HG02759 (cell line): ENCODE data around the gene PARD3B.
"Not testable (repeated sequence)": the region's sequence is repeated elsewhere in the genome, so short reads cannot be mapped to it uniquely, and the experiment has no call there.

Source experiments
- ATAC-seq: cut with Tn5 transposase; IDR thresholded peaks from one replicate; pipeline ENCODE4 v1.9.1; 2021; ENCODE audit warnings: mild to moderate bottlenecking, moderate library complexity; ENCODE audit not compliant: unreplicated experiment

PARD3B gene

DNA sequence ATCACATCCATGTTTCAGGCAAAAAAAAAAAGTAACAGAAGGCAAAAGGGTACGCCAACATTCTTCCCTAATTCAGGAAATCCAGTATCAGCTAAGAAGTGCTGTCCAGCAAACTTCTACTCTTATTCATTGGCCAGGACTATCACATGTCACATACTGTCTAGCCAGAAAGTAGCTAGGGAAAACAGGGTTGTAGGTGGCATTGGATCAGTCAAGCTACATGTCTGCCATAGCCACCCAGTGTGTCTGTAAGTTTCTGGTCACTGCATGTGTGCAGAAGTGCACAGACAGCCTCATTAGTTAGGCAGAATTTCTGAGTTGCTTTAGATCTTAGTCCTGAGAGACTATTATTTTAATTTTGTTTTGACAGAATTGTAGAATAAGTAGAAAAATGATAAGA lies 671.7 kb downstream of the PARD3B start:
- ATAC-seq: no peak

GRCh38 chr2:205218056-205218455 lies 672.8 kb downstream of the PARD3B start:
- no peak for ATAC-seq

DNA sequence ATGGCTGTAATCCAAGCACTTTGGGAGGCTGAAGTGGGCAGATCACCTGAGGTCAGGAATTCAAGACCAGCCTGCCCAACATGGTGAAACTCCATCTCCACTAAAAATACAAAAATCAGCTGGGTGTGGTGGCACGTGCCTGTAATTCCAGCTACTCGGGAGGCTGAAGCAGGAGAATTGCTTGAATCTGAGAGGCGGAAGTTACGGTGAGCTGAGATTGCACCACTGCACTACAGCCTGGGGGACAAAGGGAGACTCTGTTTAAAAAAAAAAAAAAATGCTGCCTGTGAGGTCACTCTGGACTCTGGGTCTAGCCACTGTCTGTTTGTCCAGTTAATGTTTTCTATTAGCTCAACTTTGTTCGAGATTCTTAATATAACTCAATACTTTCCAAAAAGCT lies 673.5 kb downstream of the PARD3B start:
- not testable (repeated sequence) for ATAC-seq

DNA sequence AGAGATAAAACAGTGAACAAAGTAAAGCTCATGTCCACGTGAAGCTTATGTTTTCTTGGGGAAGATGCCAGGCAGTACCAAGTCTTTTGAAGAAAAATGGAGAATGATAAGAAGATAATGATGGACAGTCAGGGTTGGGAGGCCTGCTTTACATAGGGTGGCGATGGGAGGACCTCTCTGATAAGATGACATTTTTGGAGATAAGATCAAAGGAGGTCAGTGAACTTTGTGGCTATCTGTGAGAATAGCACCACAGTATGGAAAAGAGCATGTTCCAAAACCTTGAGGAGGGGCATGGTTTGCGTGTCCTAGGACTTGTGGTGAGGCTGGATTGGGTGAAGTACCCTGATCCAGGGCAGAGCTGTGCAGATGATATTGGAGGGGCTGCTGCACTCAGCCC lies 675.3 kb downstream of the PARD3B start:
- ATAC-seq: no peak

DNA sequence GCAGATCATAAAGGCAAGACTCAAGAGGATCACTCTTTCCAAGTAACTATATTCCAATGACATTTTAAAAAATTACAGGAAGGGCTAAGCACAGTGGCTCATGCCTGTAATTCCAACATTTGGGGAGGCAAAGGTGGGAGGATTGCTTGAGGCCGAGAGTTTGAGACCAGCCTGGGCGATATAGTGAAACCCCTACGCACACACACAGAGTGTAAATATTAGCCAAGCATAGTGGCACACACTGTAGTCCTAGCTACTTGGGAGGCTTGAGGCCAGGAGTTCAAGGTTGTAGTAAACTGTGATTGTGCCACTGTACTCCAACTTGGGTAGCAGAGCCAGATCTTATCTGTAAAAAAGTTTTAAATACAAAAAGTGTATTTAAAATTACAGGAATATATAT lies 686.8 kb downstream of the PARD3B start:
- no peak for ATAC-seq

- no peak for ATAC-seq
Observed at GRCh38 chr2:205235434-205235833, 690.2 kb downstream of the PARD3B start.

DNA sequence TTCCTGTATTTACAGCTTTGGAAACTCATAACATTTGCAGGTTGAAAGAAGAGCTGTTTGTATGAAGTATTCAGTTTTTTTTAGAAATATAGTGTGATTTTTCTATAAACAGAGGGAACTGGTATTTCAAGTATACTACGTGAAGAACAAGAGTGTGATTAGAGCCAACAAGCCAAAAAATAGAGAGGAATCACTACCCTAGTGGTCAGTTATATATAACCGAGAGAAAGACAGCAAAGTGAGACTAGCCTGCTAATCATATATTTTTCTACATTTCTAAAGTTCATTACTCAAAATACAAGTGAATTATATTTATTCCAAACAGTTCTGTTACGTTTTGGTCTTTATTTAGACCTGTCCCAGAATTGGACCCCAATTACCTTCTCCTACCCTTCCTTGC lies 692.2 kb downstream of the PARD3B start:
- ATAC-seq: no peak

DNA sequence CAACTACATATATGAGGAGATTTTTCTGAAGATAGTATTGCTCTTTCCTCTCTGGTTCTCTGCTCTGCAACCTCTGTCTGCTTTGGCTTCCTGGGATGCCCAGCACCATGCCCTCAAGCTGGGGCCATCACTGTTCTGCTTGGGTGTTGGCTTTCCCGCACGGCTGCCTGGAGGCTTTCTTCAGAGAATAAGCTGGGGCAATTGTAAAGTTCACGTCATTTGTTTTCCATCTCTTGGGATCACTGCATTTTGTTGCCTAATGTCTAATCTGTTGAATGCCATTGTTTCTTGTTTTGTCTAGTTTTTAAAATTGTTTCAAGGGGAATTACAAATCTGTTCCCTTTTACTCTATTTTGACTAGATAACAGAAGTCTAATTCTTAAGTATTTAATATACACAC lies 699.7 kb downstream of the PARD3B start:
- ATAC-seq: no peak

- no peak for ATAC-seq
Observed at GRCh38 chr2:205245652-205246051, 700.4 kb downstream of the PARD3B start.

DNA sequence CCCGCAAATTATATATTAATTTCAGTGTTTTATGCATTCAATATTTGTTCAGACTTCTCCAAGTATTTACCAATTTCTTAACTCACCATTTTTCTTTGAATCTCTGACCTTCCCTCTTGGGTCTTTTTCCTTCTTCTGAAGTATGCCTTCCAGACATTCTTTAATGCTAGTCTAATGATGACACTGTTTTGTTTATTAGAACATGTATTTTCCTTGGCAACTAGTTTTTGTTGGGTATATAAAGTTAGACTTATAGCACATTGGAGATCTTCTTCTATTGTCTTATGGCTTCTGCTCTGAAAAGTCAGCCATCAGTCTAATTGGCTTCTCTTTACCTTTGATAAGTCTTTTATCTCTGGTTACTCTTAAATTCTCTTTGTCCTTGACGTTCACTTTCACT lies 713.8 kb downstream of the PARD3B start:
- no peak for ATAC-seq

- no peak for ATAC-seq
Observed at GRCh38 chr2:205261516-205262020, 716.3 kb downstream of the PARD3B start.

DNA sequence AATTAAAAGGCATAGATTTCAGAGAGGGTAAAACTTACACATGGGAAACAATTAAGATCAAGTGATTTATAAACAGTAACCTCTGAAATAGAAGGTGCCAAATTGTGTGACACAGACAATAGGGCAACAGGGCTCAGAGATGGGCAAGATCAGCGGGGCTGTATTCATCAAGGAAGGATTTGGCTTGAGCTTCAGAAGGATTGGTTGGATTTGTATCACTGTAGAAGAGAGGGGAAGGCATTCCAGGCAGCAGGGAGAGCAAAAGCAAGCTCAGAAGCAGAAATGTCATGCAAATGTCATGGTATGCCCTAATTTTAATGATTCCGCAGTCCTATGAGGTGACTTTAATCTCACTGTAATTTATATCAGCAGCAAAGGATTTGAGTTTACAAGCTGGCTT lies 722.0 kb downstream of the PARD3B start:
- ATAC-seq: no peak

DNA sequence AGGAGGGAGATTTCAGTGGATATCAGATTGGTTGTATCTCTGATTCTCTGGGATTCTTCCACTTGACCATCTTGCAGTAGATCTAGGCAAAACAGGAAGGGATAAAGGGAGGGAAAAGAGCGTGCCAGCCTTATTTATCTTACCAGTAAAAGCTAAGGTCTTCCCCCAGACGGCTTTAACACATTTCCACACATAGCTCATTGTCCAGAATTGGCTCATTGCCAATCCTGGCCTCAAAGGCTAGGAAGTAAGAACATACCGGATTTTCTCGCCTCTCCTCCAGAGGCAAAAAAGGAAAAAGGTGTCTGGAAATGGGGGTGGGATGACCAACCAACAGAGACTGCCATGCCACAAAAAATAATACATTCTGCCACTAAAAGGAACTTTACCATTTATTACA lies 725.4 kb downstream of the PARD3B start:
- no peak for ATAC-seq

DNA sequence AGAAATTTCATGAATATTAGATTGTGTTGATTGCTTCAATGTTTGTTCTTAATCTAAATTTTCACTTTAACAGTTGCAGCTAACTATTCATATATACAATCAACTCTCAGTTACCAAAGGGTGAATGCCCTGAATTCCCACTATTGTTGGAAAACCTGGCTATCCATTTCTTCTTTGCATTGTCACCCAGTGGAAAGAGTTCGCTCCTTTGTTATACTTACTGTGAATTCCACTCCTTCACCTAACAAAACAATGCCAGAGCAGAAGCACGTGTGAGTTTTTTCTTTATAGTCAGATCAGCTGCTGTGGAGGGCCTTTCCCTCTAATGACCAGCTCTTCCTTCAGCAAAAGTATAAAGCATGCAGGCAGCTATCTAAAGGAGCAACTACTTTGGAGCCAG lies 727.9 kb downstream of the PARD3B start:
- no peak for ATAC-seq

GRCh38 chr2:205273627-205274026 lies 728.4 kb downstream of the PARD3B start:
- no peak for ATAC-seq

DNA sequence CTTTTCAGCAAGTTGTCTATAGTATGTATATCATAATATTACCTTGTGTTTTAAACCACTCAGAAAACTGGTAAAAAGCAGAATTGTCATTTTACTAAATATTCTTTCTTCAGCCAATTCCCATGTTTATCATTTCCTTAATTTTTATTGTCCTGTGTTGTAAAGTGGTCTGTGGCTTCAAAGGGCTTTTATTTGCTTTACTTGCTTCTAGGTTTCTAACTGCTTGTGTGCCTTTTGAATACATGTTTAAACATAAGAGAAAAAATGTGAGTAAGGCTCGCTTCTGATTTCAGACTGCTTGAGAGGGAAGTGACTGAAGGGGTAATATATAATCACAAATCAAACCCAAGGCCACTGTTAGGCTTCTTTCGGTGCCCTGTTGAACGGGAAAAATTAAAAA lies 729.5 kb downstream of the PARD3B start:
- no peak for ATAC-seq

DNA sequence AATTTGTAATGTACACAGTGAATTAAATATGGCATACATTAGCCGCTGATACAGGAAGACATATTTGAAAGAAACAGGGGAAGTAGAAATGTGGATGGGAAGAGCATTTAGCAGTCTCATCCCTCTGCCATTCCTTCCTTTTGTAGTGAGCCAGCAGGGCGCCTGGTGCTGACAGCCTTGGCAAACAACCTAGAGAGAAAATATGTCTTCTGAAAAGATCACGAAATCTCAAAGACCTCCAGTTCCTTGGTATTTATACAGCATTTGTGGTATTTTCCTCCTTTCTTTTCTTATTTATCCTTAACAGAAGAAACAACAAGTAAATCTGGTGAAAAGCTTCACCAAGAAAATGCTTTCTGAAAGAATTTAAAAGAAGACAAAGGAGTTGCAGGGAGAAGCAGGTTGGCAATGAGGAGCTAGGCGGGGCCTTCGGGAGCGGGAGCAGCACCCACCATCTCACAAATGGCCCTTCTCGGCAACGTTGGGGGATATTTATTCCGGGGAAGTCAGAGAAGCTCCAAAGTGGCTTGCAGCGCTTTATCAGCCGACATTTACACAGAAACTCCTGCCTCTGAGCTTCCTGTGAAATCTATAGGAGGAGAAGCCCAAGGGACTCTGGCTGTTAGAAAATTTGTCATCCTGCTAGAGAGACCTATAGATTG lies 731.0 kb downstream of the PARD3B start:
- no peak for ATAC-seq

DNA sequence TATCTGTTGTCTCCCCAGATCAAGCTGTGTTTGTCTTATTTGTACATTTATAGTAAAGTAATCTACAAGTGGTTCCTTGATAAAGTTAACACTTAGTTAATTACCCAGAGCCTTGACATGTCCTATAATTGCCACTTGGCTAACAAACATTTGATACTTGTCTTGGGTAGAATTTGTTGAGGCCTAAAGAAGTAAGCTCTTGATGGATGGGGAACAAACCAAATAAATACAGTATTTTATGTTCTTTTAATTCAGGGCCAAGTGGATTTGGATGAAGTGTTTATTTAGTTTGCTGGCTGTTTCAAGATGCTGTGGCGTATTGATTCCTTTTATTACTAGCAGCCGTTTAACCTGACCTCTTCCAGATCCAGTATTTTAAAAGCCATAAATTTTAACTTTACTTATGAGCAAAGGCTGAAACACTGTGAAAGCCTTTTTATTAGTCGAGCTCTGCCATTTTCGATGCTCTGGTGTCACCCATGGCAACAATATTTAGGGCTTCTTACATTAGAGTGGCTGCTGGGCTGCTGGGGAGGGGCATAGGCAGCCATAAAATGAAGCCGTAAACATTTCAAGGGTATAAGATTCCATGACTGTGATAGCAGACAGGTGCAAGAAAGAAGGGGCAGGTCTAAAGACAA lies 735.4 kb downstream of the PARD3B start:
- no peak for ATAC-seq

DNA sequence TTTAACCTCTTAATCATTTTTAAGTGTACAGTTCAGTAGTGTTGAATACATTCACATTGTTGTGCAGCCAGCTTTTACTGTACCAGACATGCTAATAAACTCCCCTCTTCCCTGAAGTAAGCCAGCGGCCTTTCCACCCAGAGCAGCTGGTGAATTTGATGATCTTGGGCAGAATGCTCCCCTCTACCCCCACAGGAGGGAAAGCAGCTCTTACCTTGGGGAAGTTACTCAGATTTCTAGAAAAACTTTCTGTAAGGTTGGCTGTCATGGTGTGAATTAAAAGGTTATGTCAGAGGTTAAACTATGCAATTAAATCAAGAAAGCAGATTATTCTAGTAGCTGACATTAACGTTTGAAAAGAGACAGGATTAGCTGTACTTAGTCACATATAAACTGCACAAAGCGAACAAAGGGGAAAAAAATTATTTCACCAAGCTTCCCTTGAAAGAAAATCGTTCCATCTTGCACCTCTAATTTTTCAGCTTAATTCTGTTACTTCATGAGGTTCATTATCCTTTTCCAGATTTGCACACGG lies 738.5 kb downstream of the PARD3B start:
- ATAC-seq: no peak

DNA sequence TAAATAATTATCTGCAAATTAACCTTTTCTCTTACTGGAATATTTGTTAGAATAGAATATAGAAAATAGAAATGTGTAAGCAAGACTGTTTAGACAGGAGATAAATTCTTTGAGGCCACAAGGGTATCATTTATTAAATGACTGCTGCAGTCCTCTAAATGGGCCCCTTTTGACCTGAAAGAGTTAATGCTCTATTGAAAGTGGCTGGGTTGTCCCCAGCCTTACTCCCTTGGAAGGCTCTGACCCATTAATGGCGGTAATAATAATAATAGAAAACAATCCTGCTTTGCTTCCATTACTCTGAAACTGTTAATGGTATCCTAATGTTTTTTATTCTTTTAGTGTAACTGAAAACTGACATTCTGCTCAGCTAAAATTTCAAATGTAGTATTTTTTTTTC lies 739.1 kb downstream of the PARD3B start:
- no peak for ATAC-seq

DNA sequence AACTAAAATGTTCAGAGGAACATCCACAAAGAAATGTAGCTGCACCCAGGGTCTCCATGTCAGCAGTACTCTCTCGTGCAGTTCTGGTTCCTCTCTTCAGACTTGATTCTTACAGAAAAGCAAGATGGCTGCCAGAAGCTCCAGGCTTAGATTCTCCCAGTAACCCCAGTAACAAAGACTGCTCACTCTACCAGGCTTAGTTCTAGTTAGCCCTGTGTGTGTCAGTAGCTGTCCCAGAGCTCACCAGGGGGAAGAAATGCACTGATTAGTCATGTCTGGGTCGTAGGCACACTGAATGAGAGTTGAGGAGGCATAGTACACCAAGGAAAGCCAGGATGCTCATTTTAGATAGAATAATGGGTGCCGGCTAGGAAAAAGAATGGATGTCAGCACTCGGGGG lies 742.0 kb downstream of the PARD3B start:
- ATAC-seq: no peak

GRCh38 chr2:205288686-205289085 lies 743.4 kb downstream of the PARD3B start:
- ATAC-seq: no peak
